ENCODE data around the gene LPP.

- TF ChIP-seq EZH2 (IDR thresholded peaks at IDR 0.05) (no peak), POLR2AphosphoS5 (IDR thresholded peaks at IDR 0.05; ENCODE audit: borderline replicate concordance, low read depth, low read length) (no peak), FOXP2 (optimal IDR thresholded peaks at IDR 0.05; ENCODE audit: control extremely low read depth, extremely low read length, insufficient read depth) (no peak)
Measured at GRCh38 chr3:188635258-188636042, 481.5 kb downstream of the LPP start.

Measured in SK-N-MC (cell line).